Neutrophil (primary cell): Measurements from ENCODE around the gene NXPH2.

Experiments used
- H3K27ac ChIP-seq: fragments of 200-600 bp; sonication (generic); 2 replicates; pipeline ENCODE4 v1.5.1; 2016; ENCODE audit warnings: mild to moderate bottlenecking, moderate library complexity
- H3K27me3 ChIP-seq: fragments of 200-600 bp; sonication (generic); 2 replicates; pipeline ENCODE4 v1.6.0; 2016; ENCODE audit warnings: mild to moderate bottlenecking
- H3K36me3 ChIP-seq: fragments of 200-600 bp; sonication (generic); 2 replicates; pipeline ENCODE4 v1.5.1; 2017
- H3K4me1 ChIP-seq, 2 experiments: fragments of 200-600 bp in 1 of 2; sonication (generic) in 1 of 2; 1 replicate in 1 of 2; 2 replicates in 1 of 2; pipeline versions ENCODE4 v1.5.1 to v1.6.1; 2013 to 2016; ENCODE audit warnings: low read depth in 1 of 2, low read length in 1 of 2, mild to moderate bottlenecking in 1 of 2, moderate library complexity in 1 of 2; ENCODE audit not compliant: control insufficient read depth in 1 of 2, insufficient read depth in 1 of 2
- H3K4me3 ChIP-seq, 2 experiments: fragments of 200-600 bp in 1 of 2; sonication (generic) in 1 of 2; 1 replicate in 1 of 2; 2 replicates in 1 of 2; pipeline ENCODE4 v1.5.1; 2013 to 2016; ENCODE audit warnings: low read depth in 1 of 2, low read length in 1 of 2, mild to moderate bottlenecking in 1 of 2, moderate library complexity in 1 of 2
- H3K9me3 ChIP-seq: fragments of 200-600 bp; sonication (generic); 2 replicates; pipeline ENCODE4 v1.5.1; 2016
- CTCF ChIP-seq: fragments of 200-600 bp; sonication (generic); IDR thresholded peaks from 2 replicates; pipeline ENCODE4 v1.5.1; 2016; ENCODE audit warnings: antibody characterized with exemption

Gene NXPH2

GRCh38 chr2:138671566-138671965 lies 108.6 kb downstream of the NXPH2 start:
- H3K4me1 ChIP-seq = no peaks in the 10 kb centered on the region
- H3K36me3 ChIP-seq = no peaks in the 10 kb centered on the region
- H3K27ac ChIP-seq = no peak overlapping the region
- no peaks in the 10 kb centered on the region for H3K27me3 ChIP-seq
- TF ChIP-seq CTCF = no peak
- no peak overlapping the region for H3K4me3 ChIP-seq
- H3K9me3 ChIP-seq = no peaks in the 10 kb centered on the region

GRCh38 chr2:138670734-138671133 lies 109.5 kb downstream of the NXPH2 start:
- no peaks in the 10 kb centered on the region for H3K27me3 ChIP-seq
- no peaks in the 10 kb centered on the region for H3K4me1 ChIP-seq
- H3K9me3 ChIP-seq = no peaks in the 10 kb centered on the region
- H3K4me3 ChIP-seq = no peak overlapping the region
- TF ChIP-seq CTCF = no peak
- no peak overlapping the region for H3K27ac ChIP-seq
- no peaks in the 10 kb centered on the region for H3K36me3 ChIP-seq

- TF ChIP-seq CTCF = no peak
- Histone ChIP-seq H3K36me3 (no peaks in the 10 kb centered on the region), H3K27me3 (no peaks in the 10 kb centered on the region), H3K9me3 (no peaks in the 10 kb centered on the region), H3K4me3 (no peak overlapping the region), H3K4me1 (no peaks in the 10 kb centered on the region), H3K27ac (no peak overlapping the region)
Measured at GRCh38 chr2:138665937-138666336, 114.3 kb downstream of the NXPH2 start.

DNA sequence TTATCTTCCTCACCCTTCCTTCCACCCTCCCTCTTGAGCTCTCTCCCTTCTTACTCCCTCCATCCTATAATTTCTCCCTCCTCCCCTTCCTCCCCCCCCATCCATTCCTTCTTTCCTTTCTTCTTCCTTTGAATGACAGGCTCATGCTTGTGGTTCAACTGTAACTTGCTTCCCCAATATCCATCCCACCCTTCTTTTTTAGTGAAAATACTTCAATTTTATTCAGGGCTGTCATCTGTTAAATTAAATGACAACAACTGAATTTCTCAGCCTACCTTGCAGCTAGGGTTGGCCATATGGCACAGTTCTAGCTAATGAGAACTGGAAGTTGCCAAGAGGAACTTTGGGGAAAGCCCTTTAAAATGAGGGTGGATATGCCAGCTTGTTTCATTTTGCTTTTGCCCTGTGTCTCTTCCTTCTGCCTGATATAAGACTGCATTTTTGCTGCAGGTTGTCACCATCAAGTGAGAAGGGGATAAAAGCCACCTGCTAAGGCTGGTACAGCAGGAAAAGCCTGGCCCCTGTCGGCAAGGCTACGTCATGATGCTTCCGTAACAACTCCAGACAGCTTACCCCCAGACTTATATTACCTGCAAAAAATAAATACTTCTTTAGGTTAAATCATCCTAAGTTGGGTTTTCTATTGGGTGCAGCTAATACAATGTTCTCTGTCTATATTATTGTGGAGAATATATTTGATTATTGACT lies 121.8 kb downstream of the NXPH2 start:
- Histone ChIP-seq H3K4me3 (no peak overlapping the region), H3K36me3 (no peaks in the 10 kb centered on the region), H3K9me3 (no peaks in the 10 kb centered on the region), H3K27me3 (no peaks in the 10 kb centered on the region), H3K4me1 (peaks cover 0 to 3% of the 10 kb centered on the region in 2 experiments), H3K27ac (no peak overlapping the region)
- no peak for TF ChIP-seq CTCF

GRCh38 chr2:138654146-138654545 lies 126.0 kb downstream of the NXPH2 start:
- Histone ChIP-seq H3K9me3 (no peaks in the 10 kb centered on the region), H3K4me3 (no peak overlapping the region), H3K27ac (no peak overlapping the region), H3K4me1 (peaks cover 0 to 3% of the 10 kb centered on the region in 2 experiments), H3K36me3 (no peaks in the 10 kb centered on the region), H3K27me3 (no peaks in the 10 kb centered on the region)
- no peak for TF ChIP-seq CTCF
